SK-N-SH (cell line): ENCODE data around the gene C2CD4B. TPM values are rescaled to one million over a fixed set of nuclear protein-coding genes. Genes with fewer than 3 reads are reported as not detected.

Source experiments
- CTCF ChIA-PET: fragments of 300-600, 350-600 bp; formaldehyde crosslinking; extraction: SDS; loops from one replicate; lab custom pipeline; 2021; lab: Yijun Ruan, JAX
- POLR2A ChIA-PET: fragments of 350-600 bp; sonication (Branson Sonifier 250); formaldehyde crosslinking; extraction: SDS; loops from one replicate; lab custom pipeline; 2020; ENCODE audit warnings: antibody characterized with exemption, inconsistent platforms; lab: Yijun Ruan, JAX
- DNase-seq: peaks from one replicate; pipeline ENCODE4 v3.0.0; 2012
- H2AFZ ChIP-seq: fragments of 200-600 bp; sonication (generic); 2 replicates; pipeline ENCODE4 v1.8.1; 2016; ENCODE audit warnings: antibody characterized with exemption, mild to moderate bottlenecking, low read depth
- H3F3A ChIP-seq: fragments of 200-600 bp; sonication (generic); replicated peaks from 2 replicates; pipeline ENCODE3; 2016; ENCODE audit warnings: antibody characterized with exemption, mild to moderate bottlenecking; ENCODE audit not compliant: insufficient read depth
- H3K27ac ChIP-seq, 2 experiments: fragments of 200-500 bp in 1 of 2; fragments of 200-600 bp in 1 of 2; sonication (Bioruptor generic) in 1 of 2; sonication (generic), shearing (Covaris generic) in 1 of 2; 2 replicates each; pipeline versions ENCODE4 v1.5.1 to v1.6.1; 2014 to 2016; ENCODE audit warnings: low read depth in 2 of 2, inconsistent platforms in 1 of 2, low read length in 1 of 2, mild to moderate bottlenecking in 1 of 2, mixed read lengths in 1 of 2
- H3K27me3 ChIP-seq: fragments of 200-600 bp; sonication (generic), shearing (Covaris generic); 2 replicates; pipeline ENCODE4 v1.6.1; 2016; ENCODE audit warnings: mixed run types; ENCODE audit not compliant: insufficient read depth
- H3K36me3 ChIP-seq, 2 experiments: fragments of 200-500 bp in 1 of 2; fragments of 200-600 bp in 1 of 2; sonication (Bioruptor generic) in 1 of 2; sonication (generic) in 1 of 2; replicated peaks in 1 of 2; 2 replicates each; pipeline versions ENCODE3 to v1.5.1; 2014 to 2016; ENCODE audit warnings: low read length in 1 of 2, mild to moderate bottlenecking in 1 of 2; ENCODE audit not compliant: insufficient read depth in 2 of 2, control insufficient read depth in 1 of 2
- H3K4me1 ChIP-seq, 2 experiments: fragments of 200-500 bp in 1 of 2; fragments of 200-600 bp in 1 of 2; sonication (Bioruptor generic) in 1 of 2; sonication (generic), shearing (Covaris generic) in 1 of 2; 2 replicates each; pipeline versions ENCODE4 v1.5.1 to v1.6.1; 2014 to 2016; ENCODE audit warnings: low read depth in 1 of 2, low read length in 1 of 2, mixed run types in 1 of 2; ENCODE audit not compliant: insufficient read depth in 2 of 2, control insufficient read depth in 1 of 2
- H3K4me2 ChIP-seq: fragments of 200-600 bp; sonication (generic), shearing (Covaris generic); 2 replicates; pipeline ENCODE4 v1.6.1; 2017; ENCODE audit warnings: mixed run types
- H3K4me3 ChIP-seq, 2 experiments: fragments of 200-500 bp in 1 of 2; fragments of 200-600 bp in 1 of 2; sonication (Bioruptor generic) in 1 of 2; sonication (generic), shearing (Covaris generic) in 1 of 2; 2 replicates each; pipeline versions ENCODE4 v1.5.1 to v1.8.1; 2014 to 2016; ENCODE audit warnings: low read depth in 2 of 2, inconsistent platforms in 1 of 2, low read length in 1 of 2, mild to moderate bottlenecking in 1 of 2, mixed read lengths in 1 of 2, moderate library complexity in 1 of 2
- H3K79me2 ChIP-seq: fragments of 200-600 bp; sonication (generic); 2 replicates; pipeline ENCODE4 v1.8.1; 2017; ENCODE audit warnings: mild to moderate bottlenecking; ENCODE audit not compliant: insufficient read depth
- H3K9ac ChIP-seq: fragments of 200-600 bp; sonication (generic); 2 replicates; pipeline ENCODE4 v1.6.1; 2017; ENCODE audit warnings: mixed run types
- H3K9me2 ChIP-seq: fragments of 200-600 bp; sonication (generic); 2 replicates; pipeline ENCODE4 v1.6.1; 2017; ENCODE audit warnings: mixed run types
- H3K9me3 ChIP-seq: fragments of 200-600 bp; sonication (generic); 2 replicates; pipeline ENCODE4 v1.6.1; 2017; ENCODE audit warnings: mixed run types, mild to moderate bottlenecking, moderate library complexity
- H4K20me1 ChIP-seq: fragments of 200-600 bp; sonication (generic); 2 replicates; pipeline ENCODE4 v1.6.1; 2017; ENCODE audit warnings: mild to moderate bottlenecking, mixed run types; ENCODE audit not compliant: insufficient read depth
- FOSL2 ChIP-seq: IDR thresholded peaks from 2 replicates; pipeline ENCODE4 v1.4.0; 2012; ENCODE audit warnings: low read depth, mild to moderate bottlenecking, moderate library complexity, borderline replicate concordance
- FOXM1 ChIP-seq: IDR thresholded peaks from 2 replicates; pipeline ENCODE4 v1.4.0; 2012; ENCODE audit warnings: low read depth, mild to moderate bottlenecking
- MAX ChIP-seq: IDR thresholded peaks from 2 replicates; pipeline ENCODE4 v1.4.0; 2012; ENCODE audit warnings: low read depth
- MEF2A ChIP-seq: IDR thresholded peaks from 2 replicates; pipeline ENCODE4 v1.4.0; 2012; ENCODE audit warnings: low read depth, borderline replicate concordance
- MXI1 ChIP-seq: IDR thresholded peaks from 2 replicates; pipeline ENCODE4 v1.6.1; 2012; ENCODE audit warnings: mild to moderate bottlenecking, low read depth, low read length, improper control_type of control experiment
- NRF1 ChIP-seq: IDR thresholded peaks from 2 replicates; pipeline ENCODE4 v1.6.1; 2012; ENCODE audit warnings: low read depth, mild to moderate bottlenecking, low read length
- PBX3 ChIP-seq: IDR thresholded peaks from 2 replicates; pipeline ENCODE4; 2012
- RFX5 ChIP-seq: IDR thresholded peaks from 2 replicates; pipeline ENCODE4 v1.6.1; 2012; ENCODE audit warnings: mild to moderate bottlenecking, improper control_type of control experiment, low read length
- RXRA ChIP-seq: IDR thresholded peaks from 2 replicates; pipeline ENCODE4 v1.4.0; 2012; ENCODE audit warnings: low read depth, mild to moderate bottlenecking, borderline replicate concordance
- TAF1 ChIP-seq: IDR thresholded peaks from 2 replicates; pipeline ENCODE4 v1.6.1; 2012; ENCODE audit warnings: low read depth, mild to moderate bottlenecking, low read length, moderate library complexity, borderline replicate concordance
- USF1 ChIP-seq: IDR thresholded peaks from 2 replicates; pipeline ENCODE4 v1.4.0; 2012; ENCODE audit warnings: low read depth, borderline replicate concordance
- YY1 ChIP-seq: IDR thresholded peaks from 2 replicates; pipeline ENCODE4 v1.4.0; 2012; ENCODE audit warnings: low read depth, mild to moderate bottlenecking
- WGBS: methylation state at CpG from one replicate; pipeline ENCODE4 v1.1.6; 2017; ENCODE audit warnings: low lambda C conversion rate; 5-methylcytosine and 5-hydroxymethylcytosine counted together
- polyA plus RNA-seq, 3 experiments: library from polyadenylated mRNA; depleted of rRNA; stranded (reverse); fragments of >200 nt; gene quantifications; 2 replicates each; pipeline ENCODE4 v1.2.3, GENCODE V29; 2012

Gene C2CD4B
- polyA plus RNA-seq, 1 of the 3 experiments (the other 2 are of a cell fraction): not detected

- no peak for DNase-seq
- TF ChIP-seq MAX: no peak
- no peak for TF ChIP-seq RXRA
- no peak for TF ChIP-seq TAF1
- TF ChIP-seq NRF1: no peak
- no peak for TF ChIP-seq RFX5
- no peak for TF ChIP-seq PBX3
- TF ChIP-seq MXI1: no peak
- TF ChIP-seq FOXM1: no peak
- no peak for TF ChIP-seq USF1
- TF ChIP-seq MEF2A: no peak
- TF ChIP-seq YY1: no peak
- CTCF ChIA-PET: no interaction called here
- Histone ChIP-seq H3F3A (no peaks in the 10 kb centered on the region), H3K27ac (no peak overlapping the region), H3K79me2 (no peaks in the 10 kb centered on the region), H3K36me3 (no peaks in the 10 kb centered on the region), H3K9ac (no peak overlapping the region), H3K9me2 (no peaks in the 10 kb centered on the region), H3K4me3 (no peak overlapping the region), H3K4me1 (peaks cover 0 to under 1% of the 10 kb centered on the region in 2 experiments; a peak in 2 of 4 replicates), H4K20me1 (no peaks in the 10 kb centered on the region), H2AFZ (no peak overlapping the region), H3K9me3 (no peaks in the 10 kb centered on the region), H3K4me2 (no peak overlapping the region), H3K27me3 (no peaks in the 10 kb centered on the region)
- POLR2A ChIA-PET: no interaction called here
- WGBS: 93% methylated on average over 2 of the region's 2 CpGs
Measured at GRCh38 chr15:62128916-62129315, 36.2 kb downstream of the C2CD4B start.

GRCh38 chr15:62126364-62126763, 38.7 kb downstream of the C2CD4B start:
- Histone ChIP-seq H3K9me3 (no peaks in the 10 kb centered on the region), H3K36me3 (no peaks in the 10 kb centered on the region), H4K20me1 (no peaks in the 10 kb centered on the region), H2AFZ (no peak overlapping the region), H3F3A (no peaks in the 10 kb centered on the region), H3K4me2 (no peak overlapping the region), H3K9ac (no peak overlapping the region), H3K4me3 (no peak overlapping the region), H3K27ac (no peak overlapping the region), H3K9me2 (no peaks in the 10 kb centered on the region), H3K79me2 (no peaks in the 10 kb centered on the region), H3K4me1 (peaks cover 0 to 5% of the 10 kb centered on the region in 2 experiments; a peak in 2 of 4 replicates), H3K27me3 (no peaks in the 10 kb centered on the region)
- ChIA-PET POLR2A (no interaction called here), CTCF (interaction anchor here (0.7 to 3.3 kb wide), 17 partner anchors 12 to 177 kb away, joined by 3 to 24 read pairs (median 3); partner anchors contain the start of gene VPS13C)
- no peak for DNase-seq
- TF ChIP-seq PBX3 (no peak), FOSL2 (no peak), RFX5 (no peak), FOXM1 (no peak)
- TF ChIP-seq, all 33 proteins: peak for 0
- WGBS: 52% methylated on average over 3 of the region's 3 CpGs
